OCI-LY7 (cell line): ENCODE data around the gene DCAF11.

Source experiments
- EZH2phosphoT487 ChIP-seq: fragments of 200-600 bp; sonication (generic); IDR thresholded peaks from 2 replicates; pipeline ENCODE4 v1.6.1; 2018; ENCODE audit warnings: low read depth, borderline replicate concordance, mild to moderate bottlenecking, mixed run types, antibody characterized with exemption, low read length, moderate library complexity, mixed read lengths
- TF ChIP-seq, protein P1 (sequence below): fragments of 200-600 bp; sonication (generic); conservative IDR thresholded peaks from 2 replicates; pipeline ENCODE4 v1.5.1; 2014; ENCODE audit warnings: mild to moderate bottlenecking, antibody characterized with exemption, low read length, moderate library complexity, mixed read lengths

DNA sequence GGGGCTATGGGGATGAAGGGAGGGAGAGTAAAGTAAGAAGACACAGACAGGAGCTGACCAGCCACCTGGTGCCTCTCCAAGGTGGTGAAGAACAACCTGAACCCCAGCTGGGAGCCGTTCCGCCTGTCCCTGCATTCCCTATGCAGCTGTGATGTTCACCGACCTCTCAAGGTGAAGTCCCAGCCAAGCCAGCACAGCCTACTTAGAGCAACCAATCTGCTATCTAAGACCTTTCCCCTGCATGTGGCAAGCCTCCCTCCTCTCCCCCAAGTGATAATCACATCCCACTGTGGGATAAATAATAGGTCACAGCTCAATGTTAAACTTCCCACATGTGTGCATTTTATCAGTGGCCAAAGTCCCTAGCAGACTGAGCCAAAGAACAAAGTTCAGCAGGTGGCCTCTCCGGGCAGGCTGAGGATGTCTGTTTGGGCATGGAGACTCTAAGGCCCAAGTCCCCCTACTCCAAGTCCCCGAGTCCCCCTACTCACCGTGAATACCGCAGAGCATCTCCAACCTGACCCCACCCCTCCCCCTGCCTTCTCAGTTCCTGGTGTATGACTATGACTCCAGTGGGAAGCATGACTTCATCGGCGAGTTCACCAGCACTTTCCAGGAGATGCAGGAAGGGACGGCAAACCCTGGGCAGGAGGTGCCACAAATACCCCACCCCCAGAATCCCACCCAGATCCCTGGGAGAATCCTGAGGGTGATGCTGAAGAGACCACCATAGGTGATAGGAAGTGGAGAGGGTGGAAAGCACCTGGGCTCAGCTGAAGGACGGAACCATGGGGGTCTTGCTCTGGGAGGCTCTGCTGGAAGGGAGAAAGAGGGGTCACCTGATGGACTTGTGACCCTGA, 39.7 kb upstream of the DCAF11 start:
- TF ChIP-seq, protein P1, sequence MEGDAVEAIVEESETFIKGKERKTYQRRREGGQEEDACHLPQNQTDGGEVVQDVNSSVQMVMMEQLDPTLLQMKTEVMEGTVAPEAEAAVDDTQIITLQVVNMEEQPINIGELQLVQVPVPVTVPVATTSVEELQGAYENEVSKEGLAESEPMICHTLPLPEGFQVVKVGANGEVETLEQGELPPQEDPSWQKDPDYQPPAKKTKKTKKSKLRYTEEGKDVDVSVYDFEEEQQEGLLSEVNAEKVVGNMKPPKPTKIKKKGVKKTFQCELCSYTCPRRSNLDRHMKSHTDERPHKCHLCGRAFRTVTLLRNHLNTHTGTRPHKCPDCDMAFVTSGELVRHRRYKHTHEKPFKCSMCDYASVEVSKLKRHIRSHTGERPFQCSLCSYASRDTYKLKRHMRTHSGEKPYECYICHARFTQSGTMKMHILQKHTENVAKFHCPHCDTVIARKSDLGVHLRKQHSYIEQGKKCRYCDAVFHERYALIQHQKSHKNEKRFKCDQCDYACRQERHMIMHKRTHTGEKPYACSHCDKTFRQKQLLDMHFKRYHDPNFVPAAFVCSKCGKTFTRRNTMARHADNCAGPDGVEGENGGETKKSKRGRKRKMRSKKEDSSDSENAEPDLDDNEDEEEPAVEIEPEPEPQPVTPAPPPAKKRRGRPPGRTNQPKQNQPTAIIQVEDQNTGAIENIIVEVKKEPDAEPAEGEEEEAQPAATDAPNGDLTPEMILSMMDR = no peak
- no peak for TF ChIP-seq EZH2phosphoT487
